Fibroblast of skin of left biceps (primary cell): ENCODE measurements around the gene FXYD1.

ENCODE experiments used
- DNase-seq, 2 experiments: peaks; one replicate each; pipeline ENCODE4 v3.0.0-alpha.2; 2013; ENCODE audit warnings: low read depth in 2 of 2

The FXYD1 gene

GRCh38 chr19:35107545-35107944 lies 31.1 kb upstream of the FXYD1 start:
- no peak for DNase-seq

GRCh38 chr19:35108730-35109129 lies 29.9 kb upstream of the FXYD1 start:
- DNase-seq, result no peak

- no peak for DNase-seq
These were observed 29.1 kb upstream of the FXYD1 start for GRCh38 chr19:35109395-35110112.

- DNase-seq, result no peak
These were observed 27.6 kb upstream of the FXYD1 start for GRCh38 chr19:35110974-35111373.

GRCh38 chr19:35112995-35113688 lies 25.5 kb upstream of the FXYD1 start:
- DNase-seq, result no peak

- no peak for DNase-seq
These were observed 24.1 kb upstream of the FXYD1 start for GRCh38 chr19:35114353-35115176.

GRCh38 chr19:35115177-35115951 lies 23.3 kb upstream of the FXYD1 start, which contains the start of gene FXYD3:
TSS of gene FXYD3 (plus strand) at chr19:35115823. CDS start at chr19:35119377, 3,554 bp downstream.
- DNase-seq, result no peak

- DNase-seq, result no peak
These were observed 22.4 kb upstream of the FXYD1 start for GRCh38 chr19:35116072-35116801.

GRCh38 chr19:35117116-35117515 lies 21.5 kb upstream of the FXYD1 start:
- no peak for DNase-seq

GRCh38 chr19:35117799-35118198 lies 20.8 kb upstream of the FXYD1 start:
- DNase-seq, result no peak

GRCh38 chr19:35118268-35119020 lies 20.2 kb upstream of the FXYD1 start:
- DNase-seq, result no peak

- no peak for DNase-seq
These were observed 19.5 kb upstream of the FXYD1 start for GRCh38 chr19:35119091-35119490.

- DNase-seq, result no peak
These were observed 19.0 kb upstream of the FXYD1 start for GRCh38 chr19:35119578-35120155.

GRCh38 chr19:35120492-35120891 lies 18.1 kb upstream of the FXYD1 start:
- DNase-seq, result peak; percentile 56 to 63

- no peak for DNase-seq
These were observed 17.7 kb upstream of the FXYD1 start for GRCh38 chr19:35120898-35121297.

- no peak for DNase-seq
These were observed 15.7 kb upstream of the FXYD1 start for GRCh38 chr19:35122687-35123551.

- no peak for DNase-seq
These were observed 15.1 kb upstream of the FXYD1 start for GRCh38 chr19:35123573-35123972.

- DNase-seq, result peak; percentile 82 to 83
These were observed 14.2 kb upstream of the FXYD1 start for GRCh38 chr19:35124098-35125060.
